Measurements from ENCODE around the gene GRID2. TPM values are rescaled to one million over a fixed set of nuclear protein-coding genes. Genes with fewer than 3 reads are reported as not detected.

The GRID2 gene
- polyA plus RNA-seq, 1 donor (not counting 4 experiments of a cell fraction or from before 2014, with no cell fraction given): not detected

- DNase-seq (ENCODE audit: low read depth, low spot score) (no peak), FAIRE-seq (no peak)
- no peaks in the 10 kb centered on the region for H3K27me3 ChIP-seq (ENCODE audit: control insufficient read depth, extremely low read depth, insufficient read depth, low read length)
- no peak for TF ChIP-seq EZH2 (IDR thresholded peaks at IDR 0.05; ENCODE audit: low read length)
- no peak for TF ChIP-seq CTCF (optimal IDR thresholded peaks at IDR 0.05 in 1 of 3, IDR thresholded peaks at IDR 0.05 in 1 of 3, conservative IDR thresholded peaks at IDR 0.05 in 1 of 3; ENCODE audit: extremely low read depth in 1 of 3, insufficient read depth in 2 of 3, low read length in 3 of 3)
- H2AFZ ChIP-seq (ENCODE audit: control insufficient read depth, low read length): no peak overlapping the region
- H3K4me1 ChIP-seq (ENCODE audit: control insufficient read depth, extremely low read depth, insufficient read depth, low read length): no peaks in the 10 kb centered on the region
- H4K20me1 ChIP-seq (ENCODE audit: control insufficient read depth, extremely low read depth, insufficient read depth, low read length): no peaks in the 10 kb centered on the region
- no peaks in the 10 kb centered on the region for H3K36me3 ChIP-seq (ENCODE audit: control insufficient read depth in 2 of 2, extremely low read depth in 1 of 2, insufficient read depth in 2 of 2, low read length in 2 of 2)
- H3K9me3 ChIP-seq (ENCODE audit: control insufficient read depth, low read depth, low read length): no peaks in the 10 kb centered on the region
- no peaks in the 10 kb centered on the region for H3K9me1 ChIP-seq (ENCODE audit: control insufficient read depth, extremely low read depth, insufficient read depth, low read length)
- H3K27ac ChIP-seq (ENCODE audit: control insufficient read depth, insufficient read depth, low read length): no peak overlapping the region
- dilution Hi-C loops (cut with MboI; ENCODE audit: extremely low pct_ligation_motif_present, low sequenced_read_pairs): no loop called here
- H3K79me2 ChIP-seq (ENCODE audit: control insufficient read depth, insufficient read depth, low read length): no peaks in the 10 kb centered on the region
- no peak overlapping the region for H3K4me3 ChIP-seq (ENCODE audit: control insufficient read depth in 2 of 3, extremely low read depth in 1 of 3, insufficient read depth in 2 of 3, low read depth in 1 of 3, low read length in 3 of 3)
- H3K4me2 ChIP-seq (ENCODE audit: control insufficient read depth, extremely low read depth, insufficient read depth, low read depth, low read length): no peak overlapping the region
- no peak overlapping the region for H3K9ac ChIP-seq (ENCODE audit: control insufficient read depth, extremely low read depth, insufficient read depth, low read length)
These were observed 41.4 kb upstream of the GRID2 start for GRCh38 chr4:92262371-92262770.

- no peaks in the 10 kb centered on the region for H3K79me2 ChIP-seq (ENCODE audit: control insufficient read depth, insufficient read depth, low read length)
- no peak overlapping the region for H2AFZ ChIP-seq (ENCODE audit: control insufficient read depth, low read length)
- no peak overlapping the region for H3K27ac ChIP-seq (ENCODE audit: control insufficient read depth, insufficient read depth, low read length)
- H3K9me3 ChIP-seq (ENCODE audit: control insufficient read depth, low read depth, low read length): no peaks in the 10 kb centered on the region
- no peaks in the 10 kb centered on the region for H4K20me1 ChIP-seq (ENCODE audit: control insufficient read depth, extremely low read depth, insufficient read depth, low read length)
- dilution Hi-C loops (cut with MboI; ENCODE audit: extremely low pct_ligation_motif_present, low sequenced_read_pairs): no loop called here
- H3K36me3 ChIP-seq (ENCODE audit: control insufficient read depth in 2 of 2, extremely low read depth in 1 of 2, insufficient read depth in 2 of 2, low read length in 2 of 2): no peaks in the 10 kb centered on the region
- H3K4me2 ChIP-seq (ENCODE audit: control insufficient read depth, extremely low read depth, insufficient read depth, low read depth, low read length): no peak overlapping the region
- no peak overlapping the region for H3K4me3 ChIP-seq (ENCODE audit: control insufficient read depth in 2 of 3, extremely low read depth in 1 of 3, insufficient read depth in 2 of 3, low read depth in 1 of 3, low read length in 3 of 3)
- FAIRE-seq (no peak), DNase-seq (ENCODE audit: low read depth, low spot score) (no peak)
- no peak overlapping the region for H3K9ac ChIP-seq (ENCODE audit: control insufficient read depth, extremely low read depth, insufficient read depth, low read length)
- H3K27me3 ChIP-seq (ENCODE audit: control insufficient read depth, extremely low read depth, insufficient read depth, low read length): no peaks in the 10 kb centered on the region
- no peaks in the 10 kb centered on the region for H3K9me1 ChIP-seq (ENCODE audit: control insufficient read depth, extremely low read depth, insufficient read depth, low read length)
- no peaks in the 10 kb centered on the region for H3K4me1 ChIP-seq (ENCODE audit: control insufficient read depth, extremely low read depth, insufficient read depth, low read length)
- no peak for TF ChIP-seq CTCF (optimal IDR thresholded peaks at IDR 0.05 in 1 of 3, IDR thresholded peaks at IDR 0.05 in 1 of 3, conservative IDR thresholded peaks at IDR 0.05 in 1 of 3; ENCODE audit: extremely low read depth in 1 of 3, insufficient read depth in 2 of 3, low read length in 3 of 3)
- no peak for TF ChIP-seq EZH2 (IDR thresholded peaks at IDR 0.05; ENCODE audit: low read length)
These were observed 40.8 kb upstream of the GRID2 start for GRCh38 chr4:92263010-92263409.
